Measurements from ENCODE around the gene TFPI2.

DNA sequence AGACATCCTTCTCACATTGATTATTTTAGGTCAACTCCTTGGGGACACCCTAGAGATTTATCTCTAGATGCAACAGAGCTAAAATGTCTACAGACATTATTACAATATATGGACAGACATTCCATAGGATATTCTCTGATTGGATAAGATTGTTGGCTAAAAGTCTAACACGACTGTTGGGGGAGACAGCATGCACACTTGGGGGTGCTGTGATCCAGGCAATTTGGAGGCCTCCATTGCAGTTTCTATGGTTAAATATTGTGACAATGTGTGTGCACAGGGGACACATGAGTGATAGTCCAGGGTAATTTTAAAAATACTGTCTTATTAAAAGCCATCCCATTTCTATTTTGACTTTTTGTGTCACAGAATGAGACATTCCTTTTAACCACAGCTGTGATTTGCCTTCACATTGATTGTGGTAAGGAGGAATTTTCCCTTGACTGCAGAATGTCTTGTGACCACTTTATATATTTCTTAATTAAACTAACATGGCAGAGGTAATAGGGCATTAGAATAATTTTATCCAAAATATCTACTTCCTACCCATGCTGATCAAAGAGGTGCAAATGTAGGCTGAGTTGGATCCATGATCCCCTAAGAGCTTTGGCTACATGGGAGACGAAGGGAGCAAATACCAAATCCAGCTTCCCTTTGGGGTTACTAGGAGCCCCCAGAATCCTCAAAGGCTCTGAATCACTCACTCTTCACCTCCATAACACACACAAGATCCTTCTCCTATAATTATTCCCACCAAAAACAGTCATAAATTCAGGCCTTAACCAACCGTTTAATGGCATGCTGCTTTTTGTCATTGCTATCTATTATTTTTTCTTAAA, 7.3 kb downstream of the TFPI2 start:
- TF ChIP-seq, protein P1, sequence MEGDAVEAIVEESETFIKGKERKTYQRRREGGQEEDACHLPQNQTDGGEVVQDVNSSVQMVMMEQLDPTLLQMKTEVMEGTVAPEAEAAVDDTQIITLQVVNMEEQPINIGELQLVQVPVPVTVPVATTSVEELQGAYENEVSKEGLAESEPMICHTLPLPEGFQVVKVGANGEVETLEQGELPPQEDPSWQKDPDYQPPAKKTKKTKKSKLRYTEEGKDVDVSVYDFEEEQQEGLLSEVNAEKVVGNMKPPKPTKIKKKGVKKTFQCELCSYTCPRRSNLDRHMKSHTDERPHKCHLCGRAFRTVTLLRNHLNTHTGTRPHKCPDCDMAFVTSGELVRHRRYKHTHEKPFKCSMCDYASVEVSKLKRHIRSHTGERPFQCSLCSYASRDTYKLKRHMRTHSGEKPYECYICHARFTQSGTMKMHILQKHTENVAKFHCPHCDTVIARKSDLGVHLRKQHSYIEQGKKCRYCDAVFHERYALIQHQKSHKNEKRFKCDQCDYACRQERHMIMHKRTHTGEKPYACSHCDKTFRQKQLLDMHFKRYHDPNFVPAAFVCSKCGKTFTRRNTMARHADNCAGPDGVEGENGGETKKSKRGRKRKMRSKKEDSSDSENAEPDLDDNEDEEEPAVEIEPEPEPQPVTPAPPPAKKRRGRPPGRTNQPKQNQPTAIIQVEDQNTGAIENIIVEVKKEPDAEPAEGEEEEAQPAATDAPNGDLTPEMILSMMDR (IDR thresholded peaks at IDR 0.05; ENCODE audit: low read depth, low read length) = peak; percentile 52
- no peak for TF ChIP-seq EZH2phosphoT487 (IDR thresholded peaks at IDR 0.05; ENCODE audit: low read depth)

All from OCI-LY3 (cell line).